Spleen (tissue), 11 donors: Measurements from ENCODE around the gene P2RX7. TPM values are rescaled to one million over a fixed set of nuclear protein-coding genes. Genes with fewer than 3 reads are reported as not detected.
"Not testable (repeated sequence)": the region's sequence is repeated elsewhere in the genome, so short reads cannot be mapped to it uniquely, and the experiment has no call there.

Source experiments
- DNase-seq: peaks from one replicate; pipeline ENCODE4 v3.0.0-alpha.2; 2020
- H3K27ac ChIP-seq, 8 donors: fragments of 200-600 bp; sonication (generic) in 7 of 8; 1 replicate in 4 of 8; 2 replicates in 4 of 8; pipeline versions ENCODE4 v1.5.0 to v1.8.0; 2016 to 2021; ENCODE audit warnings: inconsistent platforms in 4 of 8, mild to moderate bottlenecking in 4 of 8, moderate library complexity in 1 of 8
- H3K27me3 ChIP-seq, 7 donors: fragments of 200-600 bp; sonication (generic) in 6 of 7; replicated peaks in 1 of 7; 1 replicate in 4 of 7; 2 replicates in 3 of 7; pipeline versions ENCODE4 v1.5.0 to v1.8.0; 2016 to 2021; ENCODE audit warnings: inconsistent platforms in 3 of 7, mild to moderate bottlenecking in 1 of 7
- H3K36me3 ChIP-seq, 6 donors: fragments of 200-600 bp; sonication (generic) in 5 of 6; 1 replicate in 4 of 6; 2 replicates in 2 of 6; pipeline versions ENCODE4 v1.5.0 to v1.8.0; 2016 to 2021; ENCODE audit warnings: inconsistent platforms in 2 of 6
- H3K4me1 ChIP-seq, 6 donors: fragments of 200-600 bp; sonication (generic) in 5 of 6; 1 replicate in 3 of 6; 2 replicates in 3 of 6; pipeline versions ENCODE4 v1.5.0 to v1.8.0; 2016 to 2021; ENCODE audit warnings: inconsistent platforms in 3 of 6
- H3K4me3 ChIP-seq, 8 donors: fragments of 200-600 bp; sonication (generic) in 7 of 8; 1 replicate in 4 of 8; 2 replicates in 4 of 8; pipeline versions ENCODE4 v1.5.0 to v1.8.0; 2016 to 2021; ENCODE audit warnings: inconsistent platforms in 4 of 8, mild to moderate bottlenecking in 4 of 8, moderate library complexity in 2 of 8
- H3K9me3 ChIP-seq, 8 donors: fragments of 200-600 bp; sonication (generic) in 7 of 8; 1 replicate in 4 of 8; 2 replicates in 4 of 8; pipeline versions ENCODE4 v1.5.0 to v1.8.0; 2016 to 2021; ENCODE audit warnings: inconsistent platforms in 4 of 8
- POLR2A ChIP-seq, 3 donors: fragments of 450-650 bp; IDR thresholded peaks; one replicate each; pipeline ENCODE4 v1.5.1; 2017; ENCODE audit warnings: antibody characterized with exemption in 3 of 3, mild to moderate bottlenecking in 1 of 3
- POLR2AphosphoS5 ChIP-seq, 3 donors: sonication (generic); formaldehyde crosslinking; IDR thresholded peaks; one replicate each; pipeline ENCODE4 v1.5.1; 2017; ENCODE audit warnings: antibody characterized with exemption in 3 of 3
- WGBS, 5 donors: extraction: QIAGEN DNeasy Blood & Tissue Kit in 3 of 5; methylation state at CpG; one replicate each; pipeline versions ENCODE4 v1.1.5 to v1.1.7; 2013 to 2018; 5-methylcytosine and 5-hydroxymethylcytosine counted together
- intact Hi-C: fragments of 100-400 bp; cut with DNase I; formaldehyde crosslinking; loops from one replicate; pipeline ENCODE4 v1.15.0; 2023; ENCODE audit warnings: low total_unique reads
- polyA plus RNA-seq, 3 donors: library from polyadenylated mRNA; stranded (reverse); fragments of 200-250 nt; gene quantifications; one replicate each; pipeline ENCODE4 v1.2.1, GENCODE V29; 2013
- total RNA-seq, 7 donors: library from RNA; depleted of rRNA in 3 of 7; stranded (reverse); fragments of >200 nt in 3 of 7; fragmentation: NEBNext Ultra II Directional in 4 of 7; extraction: Animal tissue kit (Norgen Biotek cat#: 25700) in 4 of 7; gene quantifications; one replicate each; pipeline versions ENCODE4 v1.1.0 to v1.2.1, GENCODE V29; 2016 to 2021
- TF ChIP-seq, protein P1 (sequence below), 11 experiments: fragments of 200-600 bp in 7 of 11; fragments of 450-650 bp in 4 of 11; sonication (generic) in 4 of 11; IDR thresholded peaks in 8 of 11; conservative IDR thresholded peaks in 3 of 11; 1 replicate in 7 of 11; 2 replicates in 4 of 11; pipeline versions ENCODE4 v1.4.0 to v1.8.0; 2016 to 2021; ENCODE audit warnings: antibody characterized with exemption in 11 of 11, inconsistent platforms in 4 of 11, mild to moderate bottlenecking in 1 of 11
- donor health status: healthy with polysubstance abuse.
- donor health status: DM: no; HTN: no; CAD: no; lungs with moderate emphysema.
- donor health status: DM: no; HTN: no; CAD: no.
- donor health status: Bipolar disorder and iron deficiency.
- donor health status: healthy.
- donor health status: DM: no; HTN: no; CAD: no.
- donor health status: DM: yes; HTN: yes; CAD: no.

Gene P2RX7
- total and polyA plus RNA-seq, 10 donors = 1.8 to 12.3 (median 9.0) TPM

GRCh38 chr12:121158085-121158484, 25.4 kb downstream of the P2RX7 start:
- Histone ChIP-seq H3K36me3 (peaks cover 0 to 55% (median 9%) of the 10 kb centered on the region in 6 donors), H3K9me3 (peaks cover 0 to 10% (median 4%) of the 10 kb centered on the region in 8 donors), H3K27me3 (no peaks in the 10 kb centered on the region), H3K4me1 (peaks cover 0 to 8% (median 2%) of the 10 kb centered on the region in 6 donors), H3K4me3 (no peak overlapping the region), H3K27ac (no peak overlapping the region)
- DNase-seq = no peak
- WGBS, 5 donors = 96 to 100% (median 97%) methylated on average over 3 of the region's 3 CpGs
- intact Hi-C loops = no loop called here
- TF ChIP-seq, protein P1, sequence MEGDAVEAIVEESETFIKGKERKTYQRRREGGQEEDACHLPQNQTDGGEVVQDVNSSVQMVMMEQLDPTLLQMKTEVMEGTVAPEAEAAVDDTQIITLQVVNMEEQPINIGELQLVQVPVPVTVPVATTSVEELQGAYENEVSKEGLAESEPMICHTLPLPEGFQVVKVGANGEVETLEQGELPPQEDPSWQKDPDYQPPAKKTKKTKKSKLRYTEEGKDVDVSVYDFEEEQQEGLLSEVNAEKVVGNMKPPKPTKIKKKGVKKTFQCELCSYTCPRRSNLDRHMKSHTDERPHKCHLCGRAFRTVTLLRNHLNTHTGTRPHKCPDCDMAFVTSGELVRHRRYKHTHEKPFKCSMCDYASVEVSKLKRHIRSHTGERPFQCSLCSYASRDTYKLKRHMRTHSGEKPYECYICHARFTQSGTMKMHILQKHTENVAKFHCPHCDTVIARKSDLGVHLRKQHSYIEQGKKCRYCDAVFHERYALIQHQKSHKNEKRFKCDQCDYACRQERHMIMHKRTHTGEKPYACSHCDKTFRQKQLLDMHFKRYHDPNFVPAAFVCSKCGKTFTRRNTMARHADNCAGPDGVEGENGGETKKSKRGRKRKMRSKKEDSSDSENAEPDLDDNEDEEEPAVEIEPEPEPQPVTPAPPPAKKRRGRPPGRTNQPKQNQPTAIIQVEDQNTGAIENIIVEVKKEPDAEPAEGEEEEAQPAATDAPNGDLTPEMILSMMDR (IDR thresholded peaks at IDR 0.05 in 8 of 11, conservative IDR thresholded peaks at IDR 0.05 in 3 of 11) = no peak
- no peak for TF ChIP-seq POLR2AphosphoS5 (IDR thresholded peaks at IDR 0.05)
- TF ChIP-seq POLR2A (IDR thresholded peaks at IDR 0.05) = no peak

DNA sequence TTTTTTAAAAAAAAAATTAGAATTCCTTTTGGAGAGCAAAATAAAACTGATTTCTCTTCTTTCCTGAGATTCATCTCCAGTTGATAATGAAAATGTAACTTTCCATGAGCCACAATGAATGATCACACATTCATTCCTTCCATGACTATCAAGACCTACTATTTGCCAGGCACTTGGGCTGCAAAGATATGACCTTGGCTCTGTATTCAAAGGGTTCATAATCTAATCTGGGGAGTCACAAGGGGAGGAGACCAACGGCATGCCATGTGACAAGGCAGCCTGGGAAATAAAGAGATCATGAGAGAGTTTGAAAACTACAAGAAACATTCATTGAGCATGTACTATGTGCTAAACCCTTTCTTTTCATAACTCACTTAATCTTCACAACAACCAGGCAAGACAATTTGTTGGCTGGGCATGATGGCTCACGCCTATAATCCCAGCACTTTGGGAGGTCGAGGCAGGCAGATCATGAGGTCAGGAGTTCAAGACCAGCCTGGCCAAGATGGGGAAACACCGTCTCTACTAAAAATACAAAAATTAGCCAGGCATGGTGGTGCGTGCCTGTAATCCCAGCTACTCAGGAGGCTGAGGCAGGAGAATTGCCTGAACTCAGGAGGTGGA, 26.2 kb downstream of the P2RX7 start:
- peak overlapping the region in 2 of 8 donors; percentile 50 to 52 for H3K27ac ChIP-seq
- H3K9me3 ChIP-seq, H3K4me1 ChIP-seq, intact Hi-C loops, DNase-seq, H3K27me3 ChIP-seq, H3K4me3 ChIP-seq: not testable (repeated sequence)
- peaks cover 0 to 58% (median 9%) of the 10 kb centered on the region in 6 donors for H3K36me3 ChIP-seq
- WGBS, 5 donors = 78 to 91% (median 89%) methylated on average over 5 of the region's 5 CpGs

DNA sequence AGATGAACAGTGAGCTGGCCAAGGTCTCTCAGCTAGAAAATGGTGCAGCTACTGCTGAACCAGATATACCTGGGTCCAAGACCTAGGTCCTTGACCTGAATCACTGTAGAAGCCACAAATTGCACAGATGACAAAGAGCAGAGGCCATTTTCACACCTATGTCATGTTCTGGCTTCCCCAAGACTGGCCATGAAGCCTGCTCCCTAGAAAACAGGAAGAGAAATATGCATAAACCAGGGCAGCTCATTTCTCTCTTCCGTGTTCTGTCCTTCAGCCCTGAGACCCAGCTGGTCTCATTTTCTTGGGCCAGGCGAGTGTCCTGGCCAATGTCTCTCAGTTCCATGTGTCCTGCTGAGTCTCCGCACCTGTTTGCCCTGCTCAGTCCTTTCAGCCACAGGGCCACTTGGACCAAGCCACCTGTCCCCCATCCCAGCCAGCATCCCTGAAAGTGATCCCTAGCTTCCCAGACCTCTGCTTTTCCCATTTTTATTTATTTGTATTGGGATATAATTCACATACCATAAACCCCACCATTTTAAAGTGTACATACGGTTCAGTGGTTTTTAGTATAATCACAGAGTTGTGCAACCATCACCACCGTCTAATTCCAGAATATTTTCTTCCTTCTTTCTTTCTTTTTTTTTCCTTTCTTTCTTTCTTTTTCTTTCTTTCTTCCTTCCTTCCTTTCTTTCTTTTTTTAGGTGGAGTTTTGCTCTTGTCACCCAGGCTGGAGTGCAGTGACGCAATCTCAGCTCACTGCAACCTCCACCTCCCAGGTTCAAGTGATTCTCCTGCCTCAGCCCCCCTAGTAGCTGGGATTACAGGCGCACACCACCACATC, 27.0 kb downstream of the P2RX7 start:
- peak overlapping the region in 3 of 8 donors; percentile 45 to 52 (median 50) for H3K27ac ChIP-seq
- peaks cover 0 to 8% (median 2%) of the 10 kb centered on the region in 6 donors for H3K4me1 ChIP-seq
- 59 to 85% (median 76%) methylated on average over 7 of the region's 7 CpGs for whole genome bisulfite sequencing, 5 donors
- H3K4me3 ChIP-seq = no peak overlapping the region
- intact Hi-C loops = no loop called here
- DNase-seq = no peak
- H3K36me3 ChIP-seq = peaks cover 0 to 64% (median 9%) of the 10 kb centered on the region in 6 donors
- H3K27me3 ChIP-seq = no peaks in the 10 kb centered on the region
- peaks cover 0 to 10% (median 4%) of the 10 kb centered on the region in 8 donors for H3K9me3 ChIP-seq
- TF ChIP-seq POLR2A (IDR thresholded peaks at IDR 0.05) = no peak
- no peak for TF ChIP-seq POLR2AphosphoS5 (IDR thresholded peaks at IDR 0.05)
- TF ChIP-seq, protein P1 (IDR thresholded peaks at IDR 0.05 in 8 of 11, conservative IDR thresholded peaks at IDR 0.05 in 3 of 11) = no peak

- peaks cover 0 to 10% (median 4%) of the 10 kb centered on the region in 8 donors for H3K9me3 ChIP-seq
- WGBS, 5 donors = 92 to 95% (median 94%) methylated on average over 8 to 10 of the region's 10 CpGs
- no peak for DNase-seq
Observed at GRCh38 chr12:121162384-121162783, 29.7 kb downstream of the P2RX7 start.

More at GRCh38 chr12:121162384-121162783, 29.7 kb downstream of the P2RX7 start:
- no peak for TF ChIP-seq POLR2A (IDR thresholded peaks at IDR 0.05)
- TF ChIP-seq POLR2AphosphoS5 (IDR thresholded peaks at IDR 0.05) = no peak
- TF ChIP-seq, protein P1 (IDR thresholded peaks at IDR 0.05 in 8 of 11, conservative IDR thresholded peaks at IDR 0.05 in 3 of 11) = no peak
- intact Hi-C loops = no loop called here
- H3K36me3 ChIP-seq = peaks cover 0 to 59% (median 22%) of the 10 kb centered on the region in 6 donors
- H3K4me1 ChIP-seq = peaks cover 0 to 8% (median 2%) of the 10 kb centered on the region in 6 donors
- H3K27me3 ChIP-seq = no peaks in the 10 kb centered on the region
- no peak overlapping the region for H3K27ac ChIP-seq
- no peak overlapping the region for H3K4me3 ChIP-seq
